Measurements from ENCODE around the gene CRACR2A.

CRACR2A gene

GRCh38 chr12:3751151-3752095 is 1.5 kb downstream of the CRACR2A start:
- no peak for DNase-seq (ENCODE audit: low read depth)

DNA sequence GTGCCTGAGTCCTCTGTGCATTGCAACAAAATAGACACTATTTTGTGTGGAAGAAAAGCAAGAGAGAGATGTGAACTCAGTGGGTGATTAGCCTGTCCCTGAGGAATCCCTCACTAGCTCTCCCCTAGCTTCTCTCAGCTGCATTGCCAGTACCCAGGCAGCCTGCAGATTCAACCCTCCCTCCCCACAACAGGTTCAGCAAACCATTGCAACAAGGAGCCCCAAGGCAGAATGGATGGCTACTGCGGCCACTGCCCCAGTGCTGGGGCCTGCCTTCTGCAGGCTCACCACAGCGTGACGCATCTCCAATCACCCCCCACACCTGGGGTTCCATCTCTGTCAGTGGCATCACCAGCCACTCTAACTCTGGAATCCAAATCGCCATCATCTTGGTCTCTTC is 2.3 kb downstream of the CRACR2A start:
- DNase-seq (ENCODE audit: low read depth): no peak

- no peak for DNase-seq (ENCODE audit: low read depth)
Observed at GRCh38 chr12:3748620-3749019, 4.3 kb downstream of the CRACR2A start.

GRCh38 chr12:3747976-3748619 is 4.8 kb downstream of the CRACR2A start:
- no peak for DNase-seq (ENCODE audit: low read depth)

DNA sequence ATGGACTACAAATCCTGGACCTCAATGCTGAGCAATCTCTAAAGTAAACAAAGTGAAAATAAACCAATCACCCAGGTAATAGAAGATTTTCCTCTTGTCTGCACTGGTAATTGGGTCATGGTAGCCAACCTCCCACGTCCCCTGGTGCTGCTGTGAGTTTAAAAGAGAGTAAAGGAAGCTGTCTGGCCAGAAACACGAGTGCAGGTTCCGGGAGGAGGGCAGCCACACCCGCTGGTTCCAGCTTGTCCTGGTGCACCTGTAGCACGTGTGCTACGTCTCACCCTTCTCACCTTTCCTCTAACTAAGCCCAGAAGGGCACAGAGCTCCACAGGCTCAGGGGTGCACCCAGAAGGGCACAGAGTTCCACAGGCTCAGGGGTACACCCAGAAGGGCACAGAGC is 5.4 kb downstream of the CRACR2A start:
- DNase-seq (ENCODE audit: low read depth): no peak

GRCh38 chr12:3746758-3747157 is 6.2 kb downstream of the CRACR2A start:
- DNase-seq (ENCODE audit: low read depth): no peak

GRCh38 chr12:3745152-3745551 is 7.8 kb downstream of the CRACR2A start:
- no peak for DNase-seq (ENCODE audit: low read depth)

DNA sequence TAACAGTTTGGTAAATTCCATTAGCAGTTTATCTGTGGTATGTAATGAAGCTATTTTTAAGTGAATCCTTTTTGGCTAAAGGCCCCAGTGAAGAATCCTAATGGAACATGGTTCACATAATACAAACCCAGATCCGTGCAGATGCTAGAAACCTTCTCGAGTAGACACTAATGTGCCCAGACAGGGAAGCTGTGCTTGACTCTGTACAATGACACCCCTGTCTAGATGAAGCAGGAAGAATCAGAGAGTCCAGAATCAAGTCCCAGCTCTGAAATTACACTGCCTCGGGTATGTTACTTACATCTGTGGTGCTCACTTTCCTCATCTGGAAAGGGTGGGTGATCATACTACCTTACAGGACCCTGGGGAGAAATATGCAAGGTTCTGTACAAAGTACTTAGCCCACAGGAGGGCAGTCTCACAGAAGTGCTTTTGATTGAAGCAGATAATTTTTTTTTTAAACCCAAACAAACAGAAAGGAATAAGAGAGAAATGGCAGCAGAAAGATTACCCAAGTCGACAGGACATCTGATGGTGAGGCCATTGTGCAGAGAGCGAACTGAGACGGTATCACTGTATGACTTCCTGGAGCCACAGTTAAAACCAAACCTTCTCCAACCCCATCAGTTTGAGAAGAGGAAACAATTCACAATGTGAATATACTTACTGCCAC is 8.5 kb downstream of the CRACR2A start:
- no peak for DNase-seq (ENCODE audit: low read depth)

GRCh38 chr12:3743803-3744202 is 9.1 kb downstream of the CRACR2A start:
- peak; percentile 8 for DNase-seq (ENCODE audit: low read depth)

DNA sequence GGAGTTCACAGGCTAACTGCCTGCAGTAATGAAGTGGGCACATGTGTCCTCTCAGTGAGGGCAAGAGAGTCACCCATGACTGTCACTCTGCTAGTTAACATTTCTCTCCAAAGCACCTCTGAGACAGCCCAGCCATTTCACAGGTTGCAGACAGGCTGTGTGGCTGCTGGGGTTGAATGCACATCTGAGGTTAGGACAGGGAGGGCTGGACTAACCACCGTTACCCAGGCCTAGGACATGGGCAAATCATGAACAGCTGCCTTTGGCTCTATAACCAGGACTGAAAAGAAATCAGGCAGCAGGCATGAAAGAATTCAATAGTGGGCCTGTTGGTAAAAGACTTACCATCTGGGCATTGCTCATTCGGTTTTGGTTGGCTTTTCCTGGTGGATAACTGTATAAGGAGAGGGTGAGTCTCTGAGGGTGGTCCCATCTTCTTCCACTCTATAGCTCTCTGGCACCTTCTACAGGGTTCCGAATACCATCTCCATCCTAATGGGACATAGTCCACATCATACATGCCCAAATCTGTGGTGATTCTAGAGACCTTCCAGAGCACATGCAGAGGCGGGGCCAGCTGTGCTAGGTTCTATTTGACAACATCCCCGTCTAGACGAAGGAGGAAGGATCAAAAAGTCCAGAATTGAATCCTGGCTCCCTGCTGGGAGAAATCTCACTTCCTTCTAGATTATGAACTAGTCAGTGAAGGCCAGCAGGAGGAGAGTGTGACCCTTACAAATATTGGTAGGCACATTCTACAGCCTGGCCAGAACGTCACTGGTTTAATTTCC is 10.8 kb downstream of the CRACR2A start:
- no peak for DNase-seq (ENCODE audit: low read depth)

GRCh38 chr12:3740480-3741231 is 12.3 kb downstream of the CRACR2A start:
- DNase-seq (ENCODE audit: low read depth): no peak

- DNase-seq (ENCODE audit: low read depth): no peak
Observed at GRCh38 chr12:3735432-3735831, 17.5 kb downstream of the CRACR2A start.

DNA sequence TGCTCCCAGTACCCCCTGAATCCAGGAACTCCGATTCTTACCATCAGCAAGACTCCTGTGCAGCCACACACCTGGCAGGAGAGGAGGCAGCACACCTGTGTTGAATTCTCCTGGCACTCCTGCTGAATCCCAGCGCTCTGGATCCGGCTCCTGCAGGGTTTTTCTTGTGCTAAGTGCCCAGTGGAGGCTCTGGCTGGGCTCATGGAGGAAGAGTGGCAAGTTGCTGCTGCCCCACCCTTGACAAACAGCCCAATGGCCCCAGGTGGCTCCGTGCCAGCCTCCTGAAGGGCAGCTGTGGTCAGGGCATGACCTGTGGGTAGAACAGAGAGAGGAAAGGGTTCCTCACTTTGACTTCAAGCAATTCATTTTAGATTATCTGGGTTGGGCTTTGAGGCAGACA is 20.0 kb downstream of the CRACR2A start:
- DNase-seq (ENCODE audit: low read depth): no peak

DNA sequence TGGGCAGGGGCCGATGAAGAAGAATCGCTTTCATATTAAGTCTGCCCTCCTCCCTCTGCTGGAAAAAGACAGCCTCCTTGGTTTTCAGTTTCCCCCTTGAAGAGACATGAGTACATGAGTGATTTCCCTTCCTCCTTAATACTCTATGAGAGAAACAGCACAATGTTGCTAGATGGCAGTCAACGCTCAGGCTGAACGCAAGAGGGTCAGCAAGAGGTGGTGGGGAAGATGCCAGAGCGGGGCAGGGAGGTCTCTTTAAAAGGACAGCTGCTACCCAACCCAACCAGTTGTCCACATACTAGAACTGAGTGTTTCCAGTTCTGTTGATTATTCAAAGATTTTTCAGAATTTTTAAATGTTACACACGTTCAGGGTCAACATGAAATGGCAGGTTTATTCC is 22.8 kb downstream of the CRACR2A start:
- no peak for DNase-seq (ENCODE audit: low read depth)

- no peak for DNase-seq (ENCODE audit: low read depth)
Observed at GRCh38 chr12:3728686-3729085, 24.2 kb downstream of the CRACR2A start.

DNA sequence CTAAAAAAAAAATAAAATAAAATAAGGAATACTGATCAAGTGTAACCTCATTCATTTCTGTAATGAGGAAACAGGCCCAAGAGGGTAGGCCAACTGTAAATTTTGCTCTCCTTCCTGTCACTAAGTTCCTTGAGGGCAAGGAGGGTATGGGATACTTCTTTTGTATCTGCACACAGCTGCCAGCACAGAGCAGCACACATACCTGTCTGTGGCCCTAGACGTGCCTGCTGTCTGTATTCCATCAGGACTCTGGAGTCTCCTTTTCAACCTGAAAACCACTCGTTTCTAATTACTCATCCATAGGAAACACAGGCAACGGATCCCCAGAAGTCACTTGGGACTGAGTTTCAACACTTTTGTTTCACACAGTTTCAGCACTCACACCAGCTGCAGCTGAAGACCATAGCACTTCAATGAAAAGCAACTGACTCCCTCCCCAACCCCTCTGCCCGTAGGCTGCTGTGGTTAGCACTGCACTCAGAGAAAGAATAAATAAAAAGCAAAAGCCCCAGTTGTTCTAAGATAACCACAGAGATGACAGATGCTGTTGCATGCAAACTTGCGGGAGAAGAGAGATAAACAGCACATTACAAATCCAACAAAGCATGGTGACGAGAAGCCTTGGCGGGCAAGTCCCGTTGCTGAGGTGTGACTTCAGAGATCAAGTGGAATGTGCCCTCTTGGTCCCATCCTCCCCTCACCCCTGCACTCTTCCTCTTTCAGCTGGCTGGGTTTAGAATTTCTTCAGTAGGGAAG is 24.9 kb downstream of the CRACR2A start:
- DNase-seq (ENCODE audit: low read depth): peak; percentile 41

- DNase-seq (ENCODE audit: low read depth): no peak
Observed at GRCh38 chr12:3727354-3727753, 25.6 kb downstream of the CRACR2A start.

- DNase-seq (ENCODE audit: low read depth): no peak
Observed at GRCh38 chr12:3726456-3726855, 26.5 kb downstream of the CRACR2A start.

- DNase-seq (ENCODE audit: low read depth): no peak
Observed at GRCh38 chr12:3725388-3726115, 27.4 kb downstream of the CRACR2A start.

Data from amniotic epithelial cell (primary cell).